ENCODE results near the gene C20orf144.

GRCh38 chr20:33709905-33710541 is 47.9 kb downstream of the C20orf144 start:
- TF ChIP-seq CTCF (conservative IDR thresholded peaks at IDR 0.05; ENCODE audit: low read length) (no peak), EZH2phosphoT487 (IDR thresholded peaks at IDR 0.05; ENCODE audit: borderline replicate concordance, low read depth, low read length) (no peak)
